GM21619 (cell line): ENCODE measurements around the gene CEACAM19.
"Not testable (repeated sequence)": the region's sequence is repeated elsewhere in the genome, so short reads cannot be mapped to it uniquely, and the experiment has no call there.

Experiments
- ATAC-seq: cut with Tn5 transposase; IDR thresholded peaks from one replicate; pipeline ENCODE4 v1.9.1; 2021; ENCODE audit not compliant: unreplicated experiment

The CEACAM19 gene

DNA sequence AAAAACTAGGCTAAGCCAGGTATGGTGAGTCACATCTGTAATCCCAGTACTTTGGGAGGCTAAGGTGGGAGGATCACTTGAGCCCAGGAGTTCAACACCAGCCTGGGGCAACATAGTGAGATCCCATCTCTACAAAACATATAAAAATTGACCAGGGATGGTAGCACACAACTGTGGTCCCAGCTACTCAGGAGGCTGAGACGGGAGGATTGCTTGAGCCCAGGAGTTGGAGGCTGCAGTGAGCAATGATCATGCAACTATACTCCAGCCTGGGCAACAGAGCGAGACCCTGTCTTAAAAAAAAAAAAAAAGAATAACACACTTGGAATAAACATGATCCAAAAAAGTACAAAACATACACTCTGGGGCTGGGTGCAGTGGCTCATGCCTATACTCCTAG lies 1.3 kb upstream of the CEACAM19 start:
- ATAC-seq = not testable (repeated sequence)

DNA sequence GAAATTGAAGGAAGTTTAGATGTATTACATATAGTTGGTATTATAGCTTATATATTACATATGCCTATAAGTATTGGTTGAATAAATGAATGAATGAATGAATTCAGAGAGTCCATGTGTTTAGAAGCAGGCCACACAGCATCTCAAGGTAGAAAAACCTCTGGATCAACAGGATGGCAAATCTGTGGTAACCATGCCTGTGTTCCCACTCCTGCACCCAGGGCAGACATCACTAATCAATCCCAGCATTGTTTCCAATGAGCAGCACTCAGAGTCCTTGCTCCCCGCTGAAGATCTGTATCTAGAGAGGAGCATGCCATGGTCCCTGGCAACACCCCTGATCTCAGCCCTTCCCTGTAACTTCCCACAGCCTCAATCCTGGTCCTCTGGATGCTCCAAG lies 944 bp downstream of the CEACAM19 start:
- ATAC-seq = no peak

- no peak for ATAC-seq
These were observed 2.2 kb downstream of the CEACAM19 start for GRCh38 chr19:44673510-44673909.

GRCh38 chr19:44675521-44675920 lies 4.2 kb downstream of the CEACAM19 start:
- ATAC-seq = no peak

- no peak for ATAC-seq
These were observed 5.9 kb downstream of the CEACAM19 start for GRCh38 chr19:44677019-44677811.

DNA sequence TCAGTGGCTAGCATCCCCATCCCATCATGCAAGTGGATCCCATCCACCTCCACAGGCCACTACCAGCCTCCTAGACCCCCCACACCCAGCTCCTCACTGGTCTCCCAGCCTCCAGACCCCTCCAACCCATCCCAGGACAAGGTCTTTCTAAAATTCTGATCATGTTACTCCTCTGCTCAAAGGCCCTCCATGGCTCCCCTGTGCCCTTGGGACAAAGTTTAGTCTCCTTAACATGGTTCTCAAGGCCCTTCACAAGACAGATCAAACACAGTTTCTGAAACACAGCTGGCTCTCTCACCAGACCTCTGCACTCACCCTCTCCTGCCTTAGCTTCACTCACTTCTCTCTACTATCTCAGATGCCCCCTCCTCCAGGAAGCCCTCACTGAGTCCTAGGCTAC lies 9.3 kb downstream of the CEACAM19 start:
- ATAC-seq = no peak

DNA sequence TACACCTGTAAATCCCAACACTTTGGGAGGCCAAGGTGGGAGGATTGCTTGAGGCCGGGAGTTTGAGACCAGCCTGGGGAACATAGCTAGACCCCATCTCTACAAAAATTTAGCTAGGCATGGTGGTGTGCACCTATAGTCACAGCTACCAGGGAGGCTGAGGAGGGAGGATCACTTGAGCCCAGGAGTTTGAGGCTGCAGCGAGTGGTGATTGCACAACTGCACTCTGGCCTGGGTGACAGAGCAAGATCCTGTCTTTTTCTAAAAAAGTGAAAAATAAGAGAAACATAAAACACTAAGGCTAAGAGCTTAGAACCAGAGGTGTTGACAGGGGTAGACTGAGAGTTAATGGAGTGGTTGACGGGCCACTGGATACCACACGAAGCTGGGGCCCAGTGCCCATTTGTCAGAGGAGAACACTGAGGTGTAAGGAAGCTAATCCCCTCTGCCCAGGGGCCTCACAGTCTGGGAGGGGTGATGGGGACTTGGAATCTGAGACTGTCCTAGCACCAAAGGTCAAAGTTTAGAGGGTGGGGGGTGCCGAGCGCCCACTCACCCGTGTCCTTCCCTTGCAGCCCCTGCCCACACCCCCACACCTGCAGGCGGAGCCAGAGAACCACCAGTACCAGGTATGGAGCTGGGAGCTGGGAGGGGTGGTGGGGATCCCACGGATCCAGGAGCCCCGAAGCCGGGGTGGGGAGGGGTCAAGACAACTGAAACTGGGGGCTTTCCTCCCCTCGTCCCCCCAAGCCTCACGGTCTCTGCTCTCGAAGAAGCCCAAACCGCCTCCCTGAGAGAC lies 10.9 kb downstream of the CEACAM19 start:
- ATAC-seq = no peak

DNA sequence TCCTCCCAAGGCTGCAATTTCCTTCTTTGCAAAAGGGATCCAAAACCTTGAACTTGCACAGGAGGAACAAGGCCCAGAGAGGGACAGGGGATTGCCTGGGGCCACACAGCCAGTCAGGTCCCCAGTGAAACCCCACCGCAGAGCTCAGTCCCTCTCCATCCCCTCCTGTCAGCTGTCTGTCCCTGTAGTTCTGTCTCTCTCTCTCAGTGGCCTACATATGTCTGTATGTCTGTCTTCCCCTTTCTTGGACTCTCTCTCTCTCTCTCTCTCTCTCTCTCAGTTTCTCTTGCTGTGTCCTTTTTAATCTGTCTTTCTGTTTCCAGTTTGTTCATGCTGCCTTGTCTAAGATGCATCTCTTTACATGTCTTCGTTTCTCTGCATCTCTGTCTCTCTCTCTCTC lies 11.5 kb downstream of the CEACAM19 start:
- ATAC-seq = no peak

DNA sequence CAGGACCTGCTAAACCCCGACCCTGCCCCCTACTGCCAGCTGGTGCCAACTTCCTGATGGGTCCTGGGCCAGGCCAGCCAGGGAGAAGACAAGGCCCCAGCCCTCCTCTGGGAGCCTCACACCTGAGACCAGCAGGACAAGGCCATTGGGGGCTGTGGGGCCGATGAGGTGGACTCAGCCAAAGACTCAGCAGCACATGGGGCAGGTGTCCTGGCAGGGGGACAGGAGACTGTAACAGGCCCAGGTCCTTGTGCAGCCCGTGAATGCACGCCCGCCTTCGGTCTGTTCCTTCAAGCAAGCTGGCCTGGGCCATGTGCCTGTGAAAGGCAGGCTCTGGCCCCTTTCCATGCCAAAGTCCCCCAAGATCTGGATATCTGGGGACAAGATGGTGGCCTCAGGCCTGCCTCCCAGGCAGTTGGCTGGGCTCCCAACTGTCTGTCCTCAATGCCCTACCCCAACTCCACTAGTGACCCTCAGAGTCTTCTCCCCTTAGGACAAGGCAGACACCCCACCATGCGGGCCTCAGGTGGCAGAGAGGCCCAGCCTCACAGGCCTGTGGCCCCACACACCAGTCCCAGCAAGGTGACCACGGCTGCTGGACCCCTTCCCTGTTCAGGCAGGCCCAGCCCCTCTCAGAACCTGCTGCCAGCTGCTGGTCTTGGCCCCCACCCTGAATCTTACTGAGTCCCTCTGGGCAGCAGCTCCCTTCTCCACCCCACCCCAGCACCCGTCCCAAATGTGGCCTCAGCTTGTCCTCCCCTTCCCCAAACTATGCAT lies 12.3 kb downstream of the CEACAM19 start:
- ATAC-seq = no peak

- not testable (repeated sequence) for ATAC-seq
These were observed 13.1 kb downstream of the CEACAM19 start for GRCh38 chr19:44684396-44684795.

- no peak for ATAC-seq
These were observed 13.9 kb downstream of the CEACAM19 start for GRCh38 chr19:44684892-44685863.

DNA sequence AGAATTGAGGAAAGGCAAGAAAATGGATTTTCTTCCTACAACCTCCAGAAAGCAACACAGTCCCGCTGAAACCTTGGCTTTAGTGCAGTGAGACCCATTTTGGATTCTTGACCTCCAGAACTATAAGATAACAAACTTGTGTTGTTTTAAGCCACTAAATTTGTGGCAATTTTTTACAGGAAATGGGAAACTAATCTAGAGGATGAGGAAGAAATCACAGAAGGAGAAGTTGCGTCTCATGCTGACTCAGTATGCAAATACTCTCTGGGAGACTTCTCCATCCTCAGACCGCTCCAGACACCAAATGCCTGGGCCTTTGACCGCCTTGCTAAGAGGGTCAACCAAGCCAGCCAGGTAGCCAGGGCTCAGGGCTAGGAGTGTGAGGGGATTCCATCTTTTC lies 14.6 kb downstream of the CEACAM19 start:
- ATAC-seq = no peak

DNA sequence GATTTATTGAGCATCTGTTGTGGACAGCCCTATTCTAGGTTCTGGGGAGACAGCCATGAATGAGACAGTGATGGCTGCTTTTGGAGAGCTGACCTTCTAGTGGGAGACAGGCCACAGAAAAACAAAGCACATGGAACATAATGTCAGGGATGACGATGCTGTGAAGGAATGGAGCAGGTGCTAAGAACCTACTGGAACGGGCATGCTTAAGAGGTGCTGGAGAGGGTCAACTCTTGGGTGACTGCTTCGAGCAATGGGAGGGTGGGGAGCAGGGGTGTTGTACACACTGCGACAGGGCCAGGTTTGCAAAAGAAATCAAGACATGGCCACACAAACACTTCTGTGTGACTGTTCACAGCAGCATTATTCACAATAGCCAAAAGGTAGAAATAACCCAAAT lies 15.6 kb downstream of the CEACAM19 start:
- no peak for ATAC-seq

DNA sequence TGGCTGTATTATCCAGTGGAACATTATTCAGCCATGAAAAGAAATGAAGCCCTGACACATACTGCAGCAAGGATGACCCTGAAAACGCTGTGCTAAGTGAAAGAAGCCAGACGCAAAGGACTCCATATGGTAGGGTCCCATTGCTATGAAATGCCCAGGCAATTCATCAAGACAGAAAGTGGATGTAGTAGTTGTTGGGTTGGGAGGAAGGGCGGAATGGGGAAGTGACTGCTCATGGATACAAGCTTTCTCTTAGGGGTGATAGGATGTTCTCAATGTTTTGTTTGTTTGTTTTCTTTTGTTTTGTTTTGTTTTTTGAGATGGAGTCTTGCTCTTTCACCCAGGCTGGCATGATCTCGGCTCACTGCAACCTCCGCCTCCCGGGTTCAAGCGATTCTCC lies 16.6 kb downstream of the CEACAM19 start:
- ATAC-seq = no peak

DNA sequence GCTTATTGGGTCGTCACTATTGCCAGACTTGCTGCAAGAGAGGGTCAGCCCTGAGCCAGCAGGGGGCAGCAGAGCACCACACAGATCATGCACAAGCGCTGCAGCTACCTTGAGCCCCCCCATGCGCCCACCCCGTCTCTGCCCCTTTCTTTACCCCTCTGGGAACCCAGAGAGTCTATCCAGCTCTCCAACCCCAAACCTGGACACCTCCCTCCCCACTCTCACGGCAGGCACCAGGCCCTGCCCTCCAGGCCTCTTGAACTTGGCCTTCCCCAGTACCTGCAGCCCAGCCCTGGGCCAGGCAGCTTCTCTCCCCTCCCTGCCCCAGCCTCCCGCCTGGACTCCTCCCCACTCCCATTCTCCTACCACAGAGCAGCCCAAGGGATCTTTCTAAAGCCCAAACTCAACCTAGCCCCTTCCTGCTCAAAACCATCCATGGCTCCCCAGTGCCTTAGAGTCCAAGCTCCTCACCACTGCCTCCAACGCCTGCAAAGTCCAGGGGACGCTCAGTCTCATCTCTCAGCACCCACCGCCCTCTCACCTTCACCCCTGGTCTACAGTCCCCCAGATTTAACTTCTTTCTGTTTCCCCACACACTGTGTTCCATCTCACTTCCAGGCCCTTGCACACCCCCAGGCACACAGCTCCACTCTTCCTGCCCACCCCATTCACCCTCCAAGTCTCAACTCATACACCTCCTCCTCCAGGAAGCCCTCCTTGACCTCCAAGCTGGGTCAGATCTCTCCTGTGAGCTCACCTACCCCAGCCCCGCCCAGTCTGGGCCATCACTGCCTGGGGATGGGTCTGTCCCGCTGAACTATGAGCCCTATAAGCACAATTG lies 18.2 kb downstream of the CEACAM19 start:
- no peak for ATAC-seq

DNA sequence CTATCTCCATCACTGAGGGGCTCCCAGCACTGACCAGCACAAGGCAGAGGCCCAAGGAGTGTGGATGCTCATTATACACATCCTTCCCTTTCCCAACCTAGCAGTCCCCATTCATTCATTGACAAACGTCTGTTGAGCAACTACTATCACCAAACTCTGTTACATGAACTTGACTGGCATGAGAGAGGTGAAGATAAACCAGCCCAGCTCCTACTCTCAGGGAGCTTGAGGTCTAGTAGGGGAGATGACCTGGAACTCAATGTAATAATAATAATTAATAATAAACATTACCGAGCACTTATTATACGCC lies 18.8 kb downstream of the CEACAM19 start:
- ATAC-seq = no peak

DNA sequence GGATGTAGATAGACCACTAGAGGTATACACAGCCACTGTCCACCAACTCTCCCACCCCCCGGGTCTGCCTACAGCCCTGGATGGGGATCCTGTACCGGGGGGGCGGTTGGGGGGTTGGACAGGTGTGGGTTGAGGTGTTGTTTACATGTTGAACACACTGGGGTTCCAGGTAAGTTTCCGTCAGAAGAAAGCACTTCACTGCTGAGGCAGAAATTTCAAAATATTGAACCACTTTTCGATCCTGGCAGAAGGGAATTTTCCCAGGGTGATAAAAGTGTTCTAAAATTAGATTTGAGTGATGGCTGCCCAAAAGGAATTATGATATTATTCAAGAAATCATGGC lies 21.1 kb downstream of the CEACAM19 start:
- ATAC-seq = no peak

DNA sequence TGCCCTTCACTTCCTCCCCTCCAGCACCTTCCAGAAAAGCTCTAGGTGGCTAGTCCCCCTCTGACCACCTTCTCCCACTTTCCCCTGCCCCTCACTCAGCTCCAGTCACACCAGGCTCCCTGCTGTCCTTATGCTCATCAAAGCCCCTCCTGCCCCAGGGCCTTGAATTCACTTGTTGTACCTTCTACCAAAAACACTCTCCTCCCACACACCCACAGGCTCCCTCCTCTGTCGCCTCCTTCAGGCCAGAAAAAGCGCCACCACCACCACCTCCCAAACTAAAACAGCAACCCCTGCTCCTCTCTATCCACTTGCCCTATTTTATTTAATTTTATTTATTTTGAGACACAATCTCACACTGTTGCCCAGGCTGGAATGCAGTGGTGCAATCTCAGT lies 22.9 kb downstream of the CEACAM19 start:
- ATAC-seq = no peak

- no peak for ATAC-seq
These were observed 25.8 kb downstream of the CEACAM19 start for GRCh38 chr19:44696939-44697669.
